ENCODE data around the gene GABBR2. TPM values are rescaled to one million over a fixed set of nuclear protein-coding genes. Genes with fewer than 3 reads are reported as not detected.

GABBR2 gene
- total RNA-seq, 1 donor from 2014 or later, result not detected

DNA sequence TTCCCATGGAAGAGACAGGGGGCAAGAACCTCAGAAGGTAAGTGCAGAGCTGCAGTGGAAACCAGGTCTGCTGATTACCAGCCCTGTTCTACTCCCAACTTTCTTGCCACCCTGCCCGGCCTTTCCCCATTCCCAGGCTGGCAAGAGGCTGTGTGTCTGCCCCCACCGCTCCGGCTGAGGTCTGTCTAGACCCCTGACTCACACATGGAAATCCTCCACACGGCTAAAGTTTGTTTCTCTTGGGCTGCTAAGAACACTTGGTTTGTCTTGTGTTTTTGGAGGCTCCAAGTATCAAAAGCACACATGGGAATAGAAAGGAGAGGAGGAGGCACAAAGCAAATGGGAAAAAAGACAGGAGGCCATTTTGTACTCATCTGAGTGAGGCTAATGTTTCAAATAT, 168.3 kb downstream of the GABBR2 start:
- no peak overlapping the region for H3K4me3 Mint-ChIP-seq (ENCODE audit: unreplicated experiment)
- no peak for DNase-seq (ENCODE audit: extremely low spot score, unreplicated experiment)
- H3K27ac Mint-ChIP-seq (ENCODE audit: unreplicated experiment), result no peak overlapping the region
- no peaks in the 10 kb centered on the region for H3K4me1 Mint-ChIP-seq (ENCODE audit: unreplicated experiment)
- H3K36me3 Mint-ChIP-seq (ENCODE audit: unreplicated experiment), result no peaks in the 10 kb centered on the region
- H3K27me3 Mint-ChIP-seq (ENCODE audit: unreplicated experiment), result peaks cover 8% of the 10 kb centered on the region
- TF ChIP-seq, protein P1, sequence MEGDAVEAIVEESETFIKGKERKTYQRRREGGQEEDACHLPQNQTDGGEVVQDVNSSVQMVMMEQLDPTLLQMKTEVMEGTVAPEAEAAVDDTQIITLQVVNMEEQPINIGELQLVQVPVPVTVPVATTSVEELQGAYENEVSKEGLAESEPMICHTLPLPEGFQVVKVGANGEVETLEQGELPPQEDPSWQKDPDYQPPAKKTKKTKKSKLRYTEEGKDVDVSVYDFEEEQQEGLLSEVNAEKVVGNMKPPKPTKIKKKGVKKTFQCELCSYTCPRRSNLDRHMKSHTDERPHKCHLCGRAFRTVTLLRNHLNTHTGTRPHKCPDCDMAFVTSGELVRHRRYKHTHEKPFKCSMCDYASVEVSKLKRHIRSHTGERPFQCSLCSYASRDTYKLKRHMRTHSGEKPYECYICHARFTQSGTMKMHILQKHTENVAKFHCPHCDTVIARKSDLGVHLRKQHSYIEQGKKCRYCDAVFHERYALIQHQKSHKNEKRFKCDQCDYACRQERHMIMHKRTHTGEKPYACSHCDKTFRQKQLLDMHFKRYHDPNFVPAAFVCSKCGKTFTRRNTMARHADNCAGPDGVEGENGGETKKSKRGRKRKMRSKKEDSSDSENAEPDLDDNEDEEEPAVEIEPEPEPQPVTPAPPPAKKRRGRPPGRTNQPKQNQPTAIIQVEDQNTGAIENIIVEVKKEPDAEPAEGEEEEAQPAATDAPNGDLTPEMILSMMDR (IDR thresholded peaks at IDR 0.05), result no peak
- H3K9me3 Mint-ChIP-seq (ENCODE audit: unreplicated experiment), result peaks cover 6% of the 10 kb centered on the region

DNA sequence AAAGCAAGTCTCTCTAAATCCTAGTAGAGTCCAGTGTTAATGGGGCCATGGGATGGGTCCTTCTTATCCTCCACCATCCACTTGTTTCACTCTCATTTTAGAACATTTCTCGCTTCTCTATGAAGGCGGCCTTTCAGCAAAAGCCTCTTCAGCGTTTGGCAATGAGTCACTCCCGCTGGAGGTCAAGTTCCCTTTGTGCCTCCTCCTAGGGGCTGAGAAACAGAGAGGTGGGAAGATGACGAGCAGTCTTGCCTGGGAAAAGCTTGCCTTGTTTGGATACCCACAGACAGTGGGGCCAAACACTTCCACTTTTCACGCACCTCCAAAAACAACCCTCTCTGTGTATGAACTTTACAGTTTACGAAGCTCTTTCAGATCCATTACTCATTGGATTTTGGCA, 168.8 kb downstream of the GABBR2 start:
- Mint-ChIP-seq H3K36me3 (ENCODE audit: unreplicated experiment) (no peaks in the 10 kb centered on the region), H3K4me3 (ENCODE audit: unreplicated experiment) (no peak overlapping the region), H3K4me1 (ENCODE audit: unreplicated experiment) (no peaks in the 10 kb centered on the region), H3K27ac (ENCODE audit: unreplicated experiment) (no peak overlapping the region), H3K27me3 (ENCODE audit: unreplicated experiment) (peaks cover 8% of the 10 kb centered on the region), H3K9me3 (ENCODE audit: unreplicated experiment) (peaks cover 6% of the 10 kb centered on the region)
- TF ChIP-seq, protein P1 (IDR thresholded peaks at IDR 0.05), result no peak
- DNase-seq (ENCODE audit: extremely low spot score, unreplicated experiment), result no peak

DNA sequence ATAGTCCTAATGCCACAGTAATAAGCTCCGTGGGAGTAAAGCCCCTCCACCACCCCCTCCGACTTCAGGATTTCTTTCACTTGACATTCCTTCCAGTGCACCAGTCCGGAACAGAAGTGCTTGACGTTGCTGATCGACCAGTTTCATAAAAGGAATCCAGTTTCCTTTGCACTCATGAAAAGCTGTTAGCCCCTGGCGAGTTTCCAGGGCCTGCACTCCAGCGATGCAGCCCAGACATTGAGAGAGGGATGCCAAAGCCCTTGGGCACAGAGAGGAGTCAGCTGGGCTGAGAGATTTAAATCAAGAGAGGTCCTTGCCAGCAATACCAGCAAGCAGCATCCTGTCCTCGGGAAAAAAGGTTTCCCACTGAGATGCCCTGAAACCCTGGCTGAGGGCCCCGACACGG, 170.1 kb downstream of the GABBR2 start:
- no peaks in the 10 kb centered on the region for H3K4me1 Mint-ChIP-seq (ENCODE audit: unreplicated experiment)
- TF ChIP-seq, protein P1 (IDR thresholded peaks at IDR 0.05), result no peak
- H3K9me3 Mint-ChIP-seq (ENCODE audit: unreplicated experiment), result peaks cover 6% of the 10 kb centered on the region
- no peak overlapping the region for H3K27ac Mint-ChIP-seq (ENCODE audit: unreplicated experiment)
- DNase-seq (ENCODE audit: extremely low spot score, unreplicated experiment), result no peak
- H3K4me3 Mint-ChIP-seq (ENCODE audit: unreplicated experiment), result no peak overlapping the region
- H3K27me3 Mint-ChIP-seq (ENCODE audit: unreplicated experiment), result peaks cover 8% of the 10 kb centered on the region
- H3K36me3 Mint-ChIP-seq (ENCODE audit: unreplicated experiment), result no peaks in the 10 kb centered on the region

DNA sequence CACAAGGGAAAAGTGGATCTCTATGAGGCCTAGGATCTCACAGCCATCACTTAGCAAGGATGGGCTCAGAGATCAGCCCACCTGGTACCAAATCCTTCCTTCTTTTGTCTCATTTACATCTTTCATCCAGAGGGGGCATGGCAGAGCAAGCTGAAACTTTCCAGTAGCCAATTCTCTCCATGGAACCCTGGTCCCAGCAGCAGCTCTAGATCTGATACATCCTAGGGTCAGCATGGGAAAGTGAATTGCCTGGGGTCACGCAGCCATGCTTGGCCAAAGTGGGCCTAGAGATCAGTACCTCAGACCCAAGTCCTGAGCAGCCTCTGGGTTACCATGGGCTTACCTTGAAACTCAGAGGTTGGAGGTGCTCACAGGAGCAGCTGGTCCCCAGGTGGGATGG, 170.5 kb downstream of the GABBR2 start:
- peaks cover 6% of the 10 kb centered on the region for H3K9me3 Mint-ChIP-seq (ENCODE audit: unreplicated experiment)
- no peak for DNase-seq (ENCODE audit: extremely low spot score, unreplicated experiment)
- no peak overlapping the region for H3K4me3 Mint-ChIP-seq (ENCODE audit: unreplicated experiment)
- H3K36me3 Mint-ChIP-seq (ENCODE audit: unreplicated experiment), result no peaks in the 10 kb centered on the region
- TF ChIP-seq, protein P1 (IDR thresholded peaks at IDR 0.05), result no peak
- H3K27me3 Mint-ChIP-seq (ENCODE audit: unreplicated experiment), result peaks cover 8% of the 10 kb centered on the region
- H3K4me1 Mint-ChIP-seq (ENCODE audit: unreplicated experiment), result no peaks in the 10 kb centered on the region
- H3K27ac Mint-ChIP-seq (ENCODE audit: unreplicated experiment), result no peak overlapping the region

DNA sequence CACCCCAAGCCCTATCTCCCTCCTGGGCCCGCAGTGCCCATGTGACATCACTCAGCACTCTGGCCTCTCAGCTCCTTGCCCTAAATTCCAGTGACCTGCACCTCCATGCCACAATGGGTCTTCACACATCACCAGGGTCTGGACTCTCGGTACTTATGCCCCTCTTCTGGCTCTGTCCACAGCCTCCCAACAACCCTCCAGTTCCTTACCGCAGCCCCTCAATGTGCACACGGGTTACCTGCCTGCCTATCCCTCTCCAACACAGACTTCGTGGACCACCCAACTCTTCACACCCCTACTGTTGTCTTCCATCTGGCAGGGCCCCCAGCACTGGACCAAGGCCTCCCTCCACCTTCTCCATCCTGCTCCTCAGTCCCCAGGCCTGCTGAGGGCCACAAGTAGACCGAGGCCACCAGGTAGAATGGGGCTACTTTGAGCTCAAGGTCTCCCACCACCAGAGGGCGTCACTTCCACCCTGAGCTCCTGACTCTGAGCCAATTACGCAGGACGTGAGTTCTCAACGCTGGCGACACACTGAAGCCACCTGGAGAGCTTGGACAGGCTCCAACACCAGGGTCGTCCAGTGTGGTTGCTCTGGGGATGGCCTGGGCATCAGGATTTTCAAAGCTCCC, 172.1 kb downstream of the GABBR2 start:
- H3K27ac Mint-ChIP-seq (ENCODE audit: unreplicated experiment), result no peak overlapping the region
- no peak for DNase-seq (ENCODE audit: extremely low spot score, unreplicated experiment)
- TF ChIP-seq, protein P1 (IDR thresholded peaks at IDR 0.05), result no peak

More for the DNA sequence above, 172.1 kb downstream of the GABBR2 start:
- peaks cover 8% of the 10 kb centered on the region for H3K27me3 Mint-ChIP-seq (ENCODE audit: unreplicated experiment)
- no peaks in the 10 kb centered on the region for H3K36me3 Mint-ChIP-seq (ENCODE audit: unreplicated experiment)
- H3K4me1 Mint-ChIP-seq (ENCODE audit: unreplicated experiment), result no peaks in the 10 kb centered on the region
- H3K9me3 Mint-ChIP-seq (ENCODE audit: unreplicated experiment), result peaks cover 6% of the 10 kb centered on the region
- no peak overlapping the region for H3K4me3 Mint-ChIP-seq (ENCODE audit: unreplicated experiment)
